ENCODE data around the gene RTL3. TPM values are rescaled to one million over a fixed set of nuclear protein-coding genes. Genes with fewer than 3 reads are reported as not detected.
A peak's percentile ranks its signal among the peaks of the same experiment; 100 is the strongest.

Gene RTL3, protein sequence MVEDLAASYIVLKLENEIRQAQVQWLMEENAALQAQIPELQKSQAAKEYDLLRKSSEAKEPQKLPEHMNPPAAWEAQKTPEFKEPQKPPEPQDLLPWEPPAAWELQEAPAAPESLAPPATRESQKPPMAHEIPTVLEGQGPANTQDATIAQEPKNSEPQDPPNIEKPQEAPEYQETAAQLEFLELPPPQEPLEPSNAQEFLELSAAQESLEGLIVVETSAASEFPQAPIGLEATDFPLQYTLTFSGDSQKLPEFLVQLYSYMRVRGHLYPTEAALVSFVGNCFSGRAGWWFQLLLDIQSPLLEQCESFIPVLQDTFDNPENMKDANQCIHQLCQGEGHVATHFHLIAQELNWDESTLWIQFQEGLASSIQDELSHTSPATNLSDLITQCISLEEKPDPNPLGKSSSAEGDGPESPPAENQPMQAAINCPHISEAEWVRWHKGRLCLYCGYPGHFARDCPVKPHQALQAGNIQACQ
- under 1 TPM; 0.12 to 0.14 TPM for total RNA-seq

DNA sequence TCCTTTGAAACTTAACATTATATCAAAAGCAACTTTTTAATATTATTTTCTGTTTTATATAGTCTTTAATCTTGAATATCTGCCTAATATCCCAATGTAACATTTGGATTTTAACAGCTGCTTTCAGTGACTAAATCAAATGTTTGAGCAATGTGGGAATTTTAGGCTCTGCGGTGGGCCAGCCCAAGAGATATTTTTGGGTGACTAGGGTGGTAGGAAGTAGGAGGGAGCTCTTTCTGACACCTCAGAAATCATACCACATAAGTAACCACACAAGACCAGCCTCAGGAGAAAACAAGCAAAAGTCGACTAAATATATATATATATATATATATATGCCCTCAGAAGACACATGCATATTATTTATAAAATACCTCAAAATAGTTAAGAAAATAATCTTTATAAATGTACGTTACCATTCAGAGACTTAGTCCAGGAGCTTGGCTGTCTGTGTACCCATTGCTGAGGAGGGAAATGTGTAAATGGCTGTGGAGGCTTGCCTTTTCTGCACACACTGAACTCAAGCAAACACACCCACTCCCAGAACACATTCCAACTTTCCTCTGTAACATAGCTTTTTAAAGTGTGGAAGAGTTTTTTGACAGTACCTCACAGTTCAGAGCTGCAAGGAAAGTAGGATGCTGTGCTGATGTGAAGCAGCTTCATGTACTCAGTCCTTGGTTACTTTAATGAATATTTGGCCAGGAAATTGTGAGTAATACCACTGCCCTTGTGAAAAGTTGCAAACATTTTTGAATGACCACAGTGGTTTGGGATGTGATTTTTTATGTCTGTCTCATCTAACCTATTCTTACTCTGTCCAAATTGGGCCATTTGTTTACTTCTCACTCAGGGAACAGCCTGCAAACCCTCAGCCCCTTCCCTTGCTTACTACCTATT lies at the start of gene RTL3:
RTL3 (minus strand) TSS at position 484 of the 900 bp plus-strand sequence. CDS start 908 bp downstream, outside the sequence.
- H3K27ac Mint-ChIP-seq, result peak within 1 kb of the TSS; percentile 65
- CTCF ChIA-PET, result no interaction called here
- H3K9me3 Mint-ChIP-seq (ENCODE audit: low read depth), result no peaks in the 10 kb centered on the region
- peaks cover 32% of the 10 kb centered on the region for H3K4me1 Mint-ChIP-seq
- H3K36me3 Mint-ChIP-seq, result peaks cover 2% of the 10 kb centered on the region
- H3K4me3 Mint-ChIP-seq, result no peak within 1 kb of the TSS
- no peaks in the 10 kb centered on the region for H3K27me3 Mint-ChIP-seq
- peak; percentile 51 for ATAC-seq
- no peak for DNase-seq

DNA sequence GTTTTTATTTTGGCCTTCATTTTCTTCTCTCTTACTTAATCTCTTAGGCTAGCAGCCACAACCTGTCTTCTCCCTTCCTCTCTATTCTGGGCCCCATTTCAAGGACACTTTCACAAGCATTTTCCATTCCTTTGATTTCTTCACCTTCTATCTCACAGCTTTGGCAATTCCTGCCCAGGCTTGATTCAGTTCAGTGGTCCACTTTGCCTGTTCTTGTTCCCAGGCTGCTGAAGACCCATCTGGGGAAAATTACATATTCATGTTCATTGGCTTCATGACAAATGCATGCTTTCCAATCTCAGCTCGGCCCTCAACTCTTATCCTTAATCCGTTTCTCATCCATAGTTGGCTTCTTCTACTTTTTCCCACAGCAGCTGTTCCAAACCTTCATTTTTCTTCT lies 49.7 kb upstream of the RTL3 start:
- H3K36me3 Mint-ChIP-seq, result peaks cover 3% of the 10 kb centered on the region
- DNase-seq (no peak), ATAC-seq (no peak)
- CTCF ChIA-PET, result interaction anchor here (1.2 kb wide), 1 partner anchor 10 kb away, joined by 3 read pairs; no protein-coding TSS in a partner anchor
- H3K9me3 Mint-ChIP-seq (ENCODE audit: low read depth), result no peaks in the 10 kb centered on the region
- no peak overlapping the region for H3K27ac Mint-ChIP-seq
- H3K4me3 Mint-ChIP-seq, result no peak overlapping the region
- peaks cover 3% of the 10 kb centered on the region for H3K4me1 Mint-ChIP-seq
- H3K27me3 Mint-ChIP-seq, result no peaks in the 10 kb centered on the region

GRCh38 chrX:78708262-78708661 lies 49.1 kb upstream of the RTL3 start:
- peaks cover 3% of the 10 kb centered on the region for H3K4me1 Mint-ChIP-seq
- H3K36me3 Mint-ChIP-seq, result peaks cover 3% of the 10 kb centered on the region
- H3K27me3 Mint-ChIP-seq, result no peaks in the 10 kb centered on the region
- no peak overlapping the region for H3K27ac Mint-ChIP-seq
- CTCF ChIA-PET, result interaction anchor here (1.2 kb wide), 1 partner anchor 10 kb away, joined by 3 read pairs; no protein-coding TSS in a partner anchor
- no peak for ATAC-seq
- no peak for DNase-seq
- H3K4me3 Mint-ChIP-seq, result no peak overlapping the region
- no peaks in the 10 kb centered on the region for H3K9me3 Mint-ChIP-seq (ENCODE audit: low read depth)

DNA sequence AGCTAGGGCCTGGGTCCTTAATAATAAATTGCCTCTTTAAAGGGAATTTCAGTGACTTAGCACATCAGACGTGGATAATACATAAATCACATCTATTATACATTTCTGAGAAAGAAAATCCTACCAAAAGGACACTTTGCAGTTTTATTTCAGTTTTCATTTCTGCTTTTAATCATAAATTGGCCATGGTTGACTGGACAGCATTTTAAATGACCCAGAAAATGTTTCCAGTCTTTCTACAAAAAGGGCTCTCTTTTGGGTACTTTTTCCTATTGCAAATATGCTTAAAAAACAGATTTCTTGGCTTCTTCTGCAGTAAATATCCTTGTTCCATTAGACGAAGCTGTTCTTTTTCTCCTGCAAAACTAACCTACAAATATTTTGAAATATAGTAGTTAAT lies 46.9 kb upstream of the RTL3 start:
- ATAC-seq, result no peak
- CTCF ChIA-PET, result no interaction called here
- no peaks in the 10 kb centered on the region for H3K9me3 Mint-ChIP-seq (ENCODE audit: low read depth)
- no peak overlapping the region for H3K27ac Mint-ChIP-seq
- H3K27me3 Mint-ChIP-seq, result no peaks in the 10 kb centered on the region
- no peak for DNase-seq
- H3K36me3 Mint-ChIP-seq, result peaks cover 3% of the 10 kb centered on the region
- no peaks in the 10 kb centered on the region for H3K4me1 Mint-ChIP-seq
- H3K4me3 Mint-ChIP-seq, result no peak overlapping the region

DNA sequence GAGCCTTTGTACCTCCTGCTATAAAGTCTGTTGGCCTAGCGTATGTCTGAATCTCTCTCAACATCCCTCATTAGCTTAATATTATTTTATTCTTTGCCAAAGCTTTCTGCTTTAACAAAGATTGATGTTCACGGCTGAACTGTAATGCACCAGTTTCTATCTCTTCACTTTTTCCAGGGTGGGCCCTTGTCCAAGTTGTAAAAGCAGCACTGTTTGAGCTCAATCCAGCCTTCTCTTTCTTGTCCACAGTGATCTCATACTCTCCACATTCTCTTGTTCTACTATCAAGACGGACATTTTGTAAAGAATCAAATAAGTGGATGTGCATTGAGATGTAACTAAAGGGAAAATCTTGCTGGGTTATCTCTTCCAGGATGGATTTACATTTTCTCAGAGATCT lies 34.4 kb upstream of the RTL3 start:
- H3K4me3 Mint-ChIP-seq, result no peak overlapping the region
- H3K27ac Mint-ChIP-seq, result no peak overlapping the region
- no peaks in the 10 kb centered on the region for H3K27me3 Mint-ChIP-seq
- H3K9me3 Mint-ChIP-seq (ENCODE audit: low read depth), result no peaks in the 10 kb centered on the region
- peaks cover 3% of the 10 kb centered on the region for H3K36me3 Mint-ChIP-seq
- DNase-seq, result no peak
- CTCF ChIA-PET, result no interaction called here
- no peak for ATAC-seq
- no peaks in the 10 kb centered on the region for H3K4me1 Mint-ChIP-seq

DNA sequence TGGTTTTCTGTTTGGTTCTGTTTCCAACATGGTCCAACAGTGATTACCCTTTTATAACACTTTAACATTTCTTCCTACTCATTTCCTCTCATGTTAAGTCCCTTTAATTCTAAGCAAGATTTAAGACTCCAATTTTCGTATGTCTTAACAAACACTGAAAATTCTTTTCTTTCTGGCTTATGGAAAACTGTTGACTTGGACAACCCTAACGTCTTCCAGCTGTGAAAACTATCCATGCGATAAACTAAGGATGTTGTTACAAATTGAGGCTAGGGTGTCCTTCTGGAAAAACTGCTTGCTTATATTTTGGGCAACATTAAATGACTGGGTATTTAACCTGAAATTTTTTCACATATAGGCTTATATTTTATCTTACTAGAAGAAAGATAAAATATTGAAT lies 33.9 kb upstream of the RTL3 start:
- no peak overlapping the region for H3K27ac Mint-ChIP-seq
- peaks cover 3% of the 10 kb centered on the region for H3K36me3 Mint-ChIP-seq
- H3K27me3 Mint-ChIP-seq, result no peaks in the 10 kb centered on the region
- DNase-seq, result no peak
- CTCF ChIA-PET, result no interaction called here
- H3K4me1 Mint-ChIP-seq, result no peaks in the 10 kb centered on the region
- ATAC-seq, result no peak
- no peak overlapping the region for H3K4me3 Mint-ChIP-seq
- H3K9me3 Mint-ChIP-seq (ENCODE audit: low read depth), result no peaks in the 10 kb centered on the region

DNA sequence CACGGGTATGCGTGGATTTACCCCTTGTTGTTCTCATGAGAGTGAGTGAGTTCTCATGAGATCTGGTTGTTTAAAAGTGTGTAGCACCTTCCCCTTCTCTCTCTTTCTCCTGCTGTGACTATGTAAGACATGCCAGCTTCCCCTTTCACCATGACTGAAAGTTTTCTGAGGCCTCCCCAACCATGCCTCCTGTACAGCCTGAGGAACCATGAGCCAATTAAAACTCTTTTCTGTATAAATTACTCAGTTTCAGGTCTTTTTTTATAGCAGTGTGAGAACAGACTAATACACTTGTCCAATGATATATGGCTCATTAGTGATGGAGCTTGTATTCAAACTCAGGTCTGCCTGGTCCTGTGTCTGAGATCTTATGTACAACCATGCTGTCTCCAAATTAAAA lies 28.5 kb upstream of the RTL3 start:
- no peaks in the 10 kb centered on the region for H3K9me3 Mint-ChIP-seq (ENCODE audit: low read depth)
- H3K36me3 Mint-ChIP-seq, result no peaks in the 10 kb centered on the region
- no peak overlapping the region for H3K4me3 Mint-ChIP-seq
- H3K27ac Mint-ChIP-seq, result no peak overlapping the region
- no peaks in the 10 kb centered on the region for H3K4me1 Mint-ChIP-seq
- H3K27me3 Mint-ChIP-seq, result no peaks in the 10 kb centered on the region
- CTCF ChIA-PET, result no interaction called here
- no peak for DNase-seq
- ATAC-seq, result no peak

DNA sequence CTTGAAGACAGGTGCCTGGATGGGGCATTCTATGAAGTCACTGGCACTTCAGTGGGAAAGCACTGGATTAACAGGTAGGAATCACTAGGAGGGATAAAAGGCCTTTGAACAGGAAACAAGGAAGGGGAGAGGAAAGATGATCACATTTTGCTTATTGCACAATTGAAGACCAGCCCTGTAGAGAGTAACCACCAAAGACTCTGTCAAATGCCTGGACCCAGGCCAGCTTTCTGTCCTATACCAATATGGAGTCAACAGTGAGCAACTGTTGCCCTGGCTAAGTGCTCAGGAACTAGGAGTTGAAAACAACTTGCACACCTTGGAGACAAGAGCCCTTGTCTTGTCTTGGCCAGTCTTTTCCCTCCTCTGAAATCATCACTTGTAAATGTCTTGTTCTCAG lies 14.1 kb upstream of the RTL3 start:
- Mint-ChIP-seq H3K27me3 (no peaks in the 10 kb centered on the region), H3K4me3 (no peak overlapping the region), H3K9me3 (ENCODE audit: low read depth) (no peaks in the 10 kb centered on the region), H3K36me3 (peaks cover 5% of the 10 kb centered on the region), H3K27ac (no peak overlapping the region), H3K4me1 (no peaks in the 10 kb centered on the region)
- CTCF ChIA-PET, result no interaction called here
- DNase-seq, result no peak
- no peak for ATAC-seq

DNA sequence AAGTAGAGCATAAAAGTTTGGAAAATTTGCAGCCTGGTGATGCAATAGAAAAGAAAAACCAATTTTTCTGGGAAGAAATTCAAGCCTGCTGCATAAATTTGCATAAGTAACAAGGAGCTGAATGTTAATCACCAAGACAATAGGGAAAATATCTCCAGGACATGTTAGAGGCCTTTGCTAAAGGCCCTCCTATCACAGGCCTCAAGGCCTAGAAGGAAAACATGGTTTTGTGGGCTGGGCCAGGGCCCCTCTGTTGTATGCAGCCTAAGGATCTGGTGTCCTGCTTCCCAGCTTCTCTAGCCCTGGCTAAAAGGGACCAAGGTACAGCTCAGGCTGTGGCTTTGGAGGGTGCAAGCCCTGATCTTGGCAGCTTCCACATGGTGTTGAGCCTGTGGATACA lies 6.2 kb upstream of the RTL3 start:
- no peaks in the 10 kb centered on the region for H3K27me3 Mint-ChIP-seq
- H3K4me1 Mint-ChIP-seq, result peaks cover under 1% of the 10 kb centered on the region
- DNase-seq, result no peak
- CTCF ChIA-PET, result no interaction called here
- H3K27ac Mint-ChIP-seq, result no peak overlapping the region
- peaks cover 2% of the 10 kb centered on the region for H3K9me3 Mint-ChIP-seq (ENCODE audit: low read depth)
- ATAC-seq, result no peak
- H3K36me3 Mint-ChIP-seq, result peaks cover 8% of the 10 kb centered on the region
- no peak overlapping the region for H3K4me3 Mint-ChIP-seq

GRCh38 chrX:78661836-78662235 lies 2.7 kb upstream of the RTL3 start:
- Mint-ChIP-seq H3K4me1 (peaks cover 23% of the 10 kb centered on the region), H3K27ac (no peak overlapping the region)
- no peak for ATAC-seq

DNA sequence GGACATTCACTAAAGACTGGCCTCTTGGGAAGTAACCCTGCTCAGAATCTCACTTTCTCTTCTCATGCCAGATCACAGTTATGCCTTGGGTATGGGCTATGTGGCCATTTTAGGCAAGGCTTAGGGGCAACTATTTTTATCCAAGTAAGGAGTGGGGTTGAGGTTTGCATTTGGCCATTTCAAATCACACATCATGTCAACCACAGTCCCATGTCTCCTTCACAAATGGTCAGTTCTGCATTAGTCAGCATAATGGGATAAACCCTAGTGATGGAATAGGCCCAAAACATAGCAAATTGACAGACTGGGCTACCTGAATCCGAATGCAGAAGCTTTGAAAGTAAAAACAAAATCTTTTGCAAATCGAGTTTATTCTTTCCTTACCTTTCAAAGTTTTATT lies 827 bp upstream of the RTL3 start:
- no peak overlapping the region for H3K4me3 Mint-ChIP-seq
- DNase-seq, result no peak
- H3K36me3 Mint-ChIP-seq, result peaks cover 8% of the 10 kb centered on the region
- H3K27me3 Mint-ChIP-seq, result no peaks in the 10 kb centered on the region
- H3K27ac Mint-ChIP-seq, result peak overlapping the region; percentile 28
- peaks cover 28% of the 10 kb centered on the region for H3K4me1 Mint-ChIP-seq
- H3K9me3 Mint-ChIP-seq (ENCODE audit: low read depth), result peaks cover 2% of the 10 kb centered on the region
- CTCF ChIA-PET, result no interaction called here
- no peak for ATAC-seq

More at GRCh38 chrX:78661836-78662235, 2.7 kb upstream of the RTL3 start:
- Mint-ChIP-seq H3K36me3 (peaks cover 8% of the 10 kb centered on the region), H3K27me3 (no peaks in the 10 kb centered on the region), H3K9me3 (ENCODE audit: low read depth) (peaks cover 2% of the 10 kb centered on the region), H3K4me3 (no peak overlapping the region)
- no peak for DNase-seq
- CTCF ChIA-PET, result no interaction called here

GRCh38 chrX:78658414-78658813 lies 714 bp downstream of the RTL3 start:
- ATAC-seq (no peak), DNase-seq (no peak)
- peak overlapping the region; percentile 65 for H3K27ac Mint-ChIP-seq
- H3K27me3 Mint-ChIP-seq, result no peaks in the 10 kb centered on the region
- CTCF ChIA-PET, result no interaction called here
- peaks cover 37% of the 10 kb centered on the region for H3K4me1 Mint-ChIP-seq
- no peak overlapping the region for H3K4me3 Mint-ChIP-seq
- no peaks in the 10 kb centered on the region for H3K9me3 Mint-ChIP-seq (ENCODE audit: low read depth)
- peaks cover 2% of the 10 kb centered on the region for H3K36me3 Mint-ChIP-seq

DNA sequence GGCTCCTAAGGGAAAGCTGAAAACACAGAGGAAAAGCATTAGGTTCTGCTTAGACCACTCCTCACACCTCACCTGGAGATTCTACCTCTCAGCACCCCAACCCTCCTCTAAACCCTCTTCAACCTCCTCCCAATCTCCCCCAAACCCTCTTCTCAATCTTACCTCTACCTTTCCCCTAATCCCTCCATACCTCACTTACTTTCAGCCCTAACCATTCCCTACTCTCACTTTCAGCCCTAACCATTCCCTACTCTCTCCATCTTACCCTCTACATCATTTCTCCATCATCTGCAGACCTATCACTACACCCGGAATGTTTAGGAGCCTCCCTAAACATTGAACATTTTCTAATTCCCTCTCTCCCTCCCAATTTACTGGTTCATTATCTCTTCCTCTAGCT lies 3.5 kb downstream of the RTL3 start:
- CTCF ChIA-PET, result no interaction called here
- H3K4me3 Mint-ChIP-seq, result no peak overlapping the region
- ATAC-seq (no peak), DNase-seq (no peak)
- H3K27ac Mint-ChIP-seq, result peak overlapping the region; percentile 56
- no peaks in the 10 kb centered on the region for H3K27me3 Mint-ChIP-seq
- peaks cover 52% of the 10 kb centered on the region for H3K4me1 Mint-ChIP-seq
- no peaks in the 10 kb centered on the region for H3K9me3 Mint-ChIP-seq (ENCODE audit: low read depth)
- peaks cover 2% of the 10 kb centered on the region for H3K36me3 Mint-ChIP-seq
